ENCODE data around the gene DUSP19. TPM values are rescaled to one million over a fixed set of nuclear protein-coding genes. Genes with fewer than 3 reads are reported as not detected.

DUSP19 gene
- total and polyA plus RNA-seq, 2 of the 13 experiments (the other 11 are each of a cell fraction or from before 2014, with no cell fraction given) = 1.3 to 1.9 TPM

DNA sequence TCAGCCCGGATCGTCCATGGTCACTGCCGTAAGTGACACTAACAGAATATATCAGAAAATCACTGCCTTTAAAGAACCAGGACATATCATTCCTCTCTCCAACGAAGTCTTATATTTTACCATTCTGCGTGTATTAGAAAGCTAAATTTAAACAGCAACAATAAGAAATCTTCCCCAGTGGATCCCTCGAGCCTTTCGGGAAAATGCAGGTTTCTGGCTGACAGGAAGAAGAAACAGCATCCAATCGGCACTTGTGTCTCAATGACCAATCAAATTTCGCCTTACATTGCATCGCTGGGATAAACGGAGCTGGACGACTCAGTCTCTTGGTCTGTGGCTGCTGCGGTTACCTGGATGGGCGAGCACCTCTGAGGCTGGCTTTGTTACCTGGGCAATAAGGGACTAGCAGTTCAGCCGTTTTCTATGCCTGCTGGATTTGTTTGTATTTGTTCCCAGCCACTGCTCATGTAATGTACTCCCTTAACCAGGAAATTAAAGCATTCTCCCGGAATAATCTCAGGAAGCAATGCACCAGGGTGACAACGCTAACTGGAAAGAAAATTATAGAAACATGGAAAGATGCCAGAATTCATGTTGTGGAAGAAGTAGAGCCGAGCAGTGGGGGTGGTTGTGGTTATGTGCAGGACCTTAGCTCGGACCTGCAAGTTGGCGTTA lies at the start of gene DUSP19 (continued):
- TF ChIP-seq, protein P1, sequence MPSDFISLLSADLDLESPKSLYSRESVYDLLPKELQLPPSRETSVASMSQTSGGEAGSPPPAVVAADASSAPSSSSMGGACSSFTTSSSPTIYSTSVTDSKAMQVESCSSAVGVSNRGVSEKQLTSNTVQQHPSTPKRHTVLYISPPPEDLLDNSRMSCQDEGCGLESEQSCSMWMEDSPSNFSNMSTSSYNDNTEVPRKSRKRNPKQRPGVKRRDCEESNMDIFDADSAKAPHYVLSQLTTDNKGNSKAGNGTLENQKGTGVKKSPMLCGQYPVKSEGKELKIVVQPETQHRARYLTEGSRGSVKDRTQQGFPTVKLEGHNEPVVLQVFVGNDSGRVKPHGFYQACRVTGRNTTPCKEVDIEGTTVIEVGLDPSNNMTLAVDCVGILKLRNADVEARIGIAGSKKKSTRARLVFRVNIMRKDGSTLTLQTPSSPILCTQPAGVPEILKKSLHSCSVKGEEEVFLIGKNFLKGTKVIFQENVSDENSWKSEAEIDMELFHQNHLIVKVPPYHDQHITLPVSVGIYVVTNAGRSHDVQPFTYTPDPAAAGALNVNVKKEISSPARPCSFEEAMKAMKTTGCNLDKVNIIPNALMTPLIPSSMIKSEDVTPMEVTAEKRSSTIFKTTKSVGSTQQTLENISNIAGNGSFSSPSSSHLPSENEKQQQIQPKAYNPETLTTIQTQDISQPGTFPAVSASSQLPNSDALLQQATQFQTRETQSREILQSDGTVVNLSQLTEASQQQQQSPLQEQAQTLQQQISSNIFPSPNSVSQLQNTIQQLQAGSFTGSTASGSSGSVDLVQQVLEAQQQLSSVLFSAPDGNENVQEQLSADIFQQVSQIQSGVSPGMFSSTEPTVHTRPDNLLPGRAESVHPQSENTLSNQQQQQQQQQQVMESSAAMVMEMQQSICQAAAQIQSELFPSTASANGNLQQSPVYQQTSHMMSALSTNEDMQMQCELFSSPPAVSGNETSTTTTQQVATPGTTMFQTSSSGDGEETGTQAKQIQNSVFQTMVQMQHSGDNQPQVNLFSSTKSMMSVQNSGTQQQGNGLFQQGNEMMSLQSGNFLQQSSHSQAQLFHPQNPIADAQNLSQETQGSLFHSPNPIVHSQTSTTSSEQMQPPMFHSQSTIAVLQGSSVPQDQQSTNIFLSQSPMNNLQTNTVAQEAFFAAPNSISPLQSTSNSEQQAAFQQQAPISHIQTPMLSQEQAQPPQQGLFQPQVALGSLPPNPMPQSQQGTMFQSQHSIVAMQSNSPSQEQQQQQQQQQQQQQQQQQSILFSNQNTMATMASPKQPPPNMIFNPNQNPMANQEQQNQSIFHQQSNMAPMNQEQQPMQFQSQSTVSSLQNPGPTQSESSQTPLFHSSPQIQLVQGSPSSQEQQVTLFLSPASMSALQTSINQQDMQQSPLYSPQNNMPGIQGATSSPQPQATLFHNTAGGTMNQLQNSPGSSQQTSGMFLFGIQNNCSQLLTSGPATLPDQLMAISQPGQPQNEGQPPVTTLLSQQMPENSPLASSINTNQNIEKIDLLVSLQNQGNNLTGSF (CRISPR knock-in tag; IDR thresholded peaks at IDR 0.05) = no peak
- TF ChIP-seq, protein P2, sequence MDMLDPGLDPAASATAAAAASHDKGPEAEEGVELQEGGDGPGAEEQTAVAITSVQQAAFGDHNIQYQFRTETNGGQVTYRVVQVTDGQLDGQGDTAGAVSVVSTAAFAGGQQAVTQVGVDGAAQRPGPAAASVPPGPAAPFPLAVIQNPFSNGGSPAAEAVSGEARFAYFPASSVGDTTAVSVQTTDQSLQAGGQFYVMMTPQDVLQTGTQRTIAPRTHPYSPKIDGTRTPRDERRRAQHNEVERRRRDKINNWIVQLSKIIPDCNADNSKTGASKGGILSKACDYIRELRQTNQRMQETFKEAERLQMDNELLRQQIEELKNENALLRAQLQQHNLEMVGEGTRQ (IDR thresholded peaks at IDR 0.05; ENCODE audit: low read depth, low read length) = no peak
- TF ChIP-seq, protein P2 (CRISPR knock-in tag; IDR thresholded peaks at IDR 0.05; ENCODE audit: borderline replicate concordance) = no peak
- no peak for TF ChIP-seq FOXP1 (IDR thresholded peaks at IDR 0.05)
- TF ChIP-seq FOXP1 (CRISPR knock-in tag; IDR thresholded peaks at IDR 0.05) = no peak
- TF ChIP-seq, protein P3, sequence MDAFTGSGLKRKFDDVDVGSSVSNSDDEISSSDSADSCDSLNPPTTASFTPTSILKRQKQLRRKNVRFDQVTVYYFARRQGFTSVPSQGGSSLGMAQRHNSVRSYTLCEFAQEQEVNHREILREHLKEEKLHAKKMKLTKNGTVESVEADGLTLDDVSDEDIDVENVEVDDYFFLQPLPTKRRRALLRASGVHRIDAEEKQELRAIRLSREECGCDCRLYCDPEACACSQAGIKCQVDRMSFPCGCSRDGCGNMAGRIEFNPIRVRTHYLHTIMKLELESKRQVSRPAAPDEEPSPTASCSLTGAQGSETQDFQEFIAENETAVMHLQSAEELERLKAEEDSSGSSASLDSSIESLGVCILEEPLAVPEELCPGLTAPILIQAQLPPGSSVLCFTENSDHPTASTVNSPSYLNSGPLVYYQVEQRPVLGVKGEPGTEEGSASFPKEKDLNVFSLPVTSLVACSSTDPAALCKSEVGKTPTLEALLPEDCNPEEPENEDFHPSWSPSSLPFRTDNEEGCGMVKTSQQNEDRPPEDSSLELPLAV (CRISPR knock-in tag; conservative IDR thresholded peaks at IDR 0.05; ENCODE audit: low read depth) = no peak
- no peak; the same call in 1 of the 2 replicates for TF ChIP-seq ZNF274 (CRISPR knock-in tag; IDR thresholded peaks at IDR 0.05)
- TF ChIP-seq FOXM1 (CRISPR knock-in tag; IDR thresholded peaks at IDR 0.05) = no peak
- no peak for TF ChIP-seq ZBTB42 (CRISPR knock-in tag; IDR thresholded peaks at IDR 0.05)
- TF ChIP-seq, protein P4, sequence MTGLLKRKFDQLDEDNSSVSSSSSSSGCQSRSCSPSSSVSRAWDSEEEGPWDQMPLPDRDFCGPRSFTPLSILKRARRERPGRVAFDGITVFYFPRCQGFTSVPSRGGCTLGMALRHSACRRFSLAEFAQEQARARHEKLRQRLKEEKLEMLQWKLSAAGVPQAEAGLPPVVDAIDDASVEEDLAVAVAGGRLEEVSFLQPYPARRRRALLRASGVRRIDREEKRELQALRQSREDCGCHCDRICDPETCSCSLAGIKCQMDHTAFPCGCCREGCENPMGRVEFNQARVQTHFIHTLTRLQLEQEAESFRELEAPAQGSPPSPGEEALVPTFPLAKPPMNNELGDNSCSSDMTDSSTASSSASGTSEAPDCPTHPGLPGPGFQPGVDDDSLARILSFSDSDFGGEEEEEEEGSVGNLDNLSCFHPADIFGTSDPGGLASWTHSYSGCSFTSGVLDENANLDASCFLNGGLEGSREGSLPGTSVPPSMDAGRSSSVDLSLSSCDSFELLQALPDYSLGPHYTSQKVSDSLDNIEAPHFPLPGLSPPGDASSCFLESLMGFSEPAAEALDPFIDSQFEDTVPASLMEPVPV (CRISPR knock-in tag; IDR thresholded peaks at IDR 0.05) = no peak
- no peak for TF ChIP-seq U2AF2 (IDR thresholded peaks at IDR 0.05; ENCODE audit: low read depth, low read length)
- TF ChIP-seq, protein P5, sequence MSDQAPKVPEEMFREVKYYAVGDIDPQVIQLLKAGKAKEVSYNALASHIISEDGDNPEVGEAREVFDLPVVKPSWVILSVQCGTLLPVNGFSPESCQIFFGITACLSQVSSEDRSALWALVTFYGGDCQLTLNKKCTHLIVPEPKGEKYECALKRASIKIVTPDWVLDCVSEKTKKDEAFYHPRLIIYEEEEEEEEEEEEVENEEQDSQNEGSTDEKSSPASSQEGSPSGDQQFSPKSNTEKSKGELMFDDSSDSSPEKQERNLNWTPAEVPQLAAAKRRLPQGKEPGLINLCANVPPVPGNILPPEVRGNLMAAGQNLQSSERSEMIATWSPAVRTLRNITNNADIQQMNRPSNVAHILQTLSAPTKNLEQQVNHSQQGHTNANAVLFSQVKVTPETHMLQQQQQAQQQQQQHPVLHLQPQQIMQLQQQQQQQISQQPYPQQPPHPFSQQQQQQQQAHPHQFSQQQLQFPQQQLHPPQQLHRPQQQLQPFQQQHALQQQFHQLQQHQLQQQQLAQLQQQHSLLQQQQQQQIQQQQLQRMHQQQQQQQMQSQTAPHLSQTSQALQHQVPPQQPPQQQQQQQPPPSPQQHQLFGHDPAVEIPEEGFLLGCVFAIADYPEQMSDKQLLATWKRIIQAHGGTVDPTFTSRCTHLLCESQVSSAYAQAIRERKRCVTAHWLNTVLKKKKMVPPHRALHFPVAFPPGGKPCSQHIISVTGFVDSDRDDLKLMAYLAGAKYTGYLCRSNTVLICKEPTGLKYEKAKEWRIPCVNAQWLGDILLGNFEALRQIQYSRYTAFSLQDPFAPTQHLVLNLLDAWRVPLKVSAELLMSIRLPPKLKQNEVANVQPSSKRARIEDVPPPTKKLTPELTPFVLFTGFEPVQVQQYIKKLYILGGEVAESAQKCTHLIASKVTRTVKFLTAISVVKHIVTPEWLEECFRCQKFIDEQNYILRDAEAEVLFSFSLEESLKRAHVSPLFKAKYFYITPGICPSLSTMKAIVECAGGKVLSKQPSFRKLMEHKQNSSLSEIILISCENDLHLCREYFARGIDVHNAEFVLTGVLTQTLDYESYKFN (CRISPR knock-in tag; conservative IDR thresholded peaks at IDR 0.05) = peak; percentile 47; the same call in 1 of the 2 replicates
- TF ChIP-seq NR1H2 (CRISPR knock-in tag; IDR thresholded peaks at IDR 0.05; ENCODE audit: borderline replicate concordance, low read depth) = no peak
- peak; percentile 61; the same call in 1 of the 2 replicates for TF ChIP-seq ZNF766 (CRISPR knock-in tag; IDR thresholded peaks at IDR 0.05; ENCODE audit: borderline replicate concordance)
